GM19193 (cell line): ENCODE data around the gene B3GNT3.

Source experiments
- POLR2A ChIP-seq: IDR thresholded peaks from 4 replicates; pipeline ENCODE4 v1.6.1; 2011; ENCODE audit not compliant: insufficient read depth, insufficient read length; ENCODE audit errors: extremely low read depth

The B3GNT3 gene, protein sequence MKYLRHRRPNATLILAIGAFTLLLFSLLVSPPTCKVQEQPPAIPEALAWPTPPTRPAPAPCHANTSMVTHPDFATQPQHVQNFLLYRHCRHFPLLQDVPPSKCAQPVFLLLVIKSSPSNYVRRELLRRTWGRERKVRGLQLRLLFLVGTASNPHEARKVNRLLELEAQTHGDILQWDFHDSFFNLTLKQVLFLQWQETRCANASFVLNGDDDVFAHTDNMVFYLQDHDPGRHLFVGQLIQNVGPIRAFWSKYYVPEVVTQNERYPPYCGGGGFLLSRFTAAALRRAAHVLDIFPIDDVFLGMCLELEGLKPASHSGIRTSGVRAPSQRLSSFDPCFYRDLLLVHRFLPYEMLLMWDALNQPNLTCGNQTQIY

DNA sequence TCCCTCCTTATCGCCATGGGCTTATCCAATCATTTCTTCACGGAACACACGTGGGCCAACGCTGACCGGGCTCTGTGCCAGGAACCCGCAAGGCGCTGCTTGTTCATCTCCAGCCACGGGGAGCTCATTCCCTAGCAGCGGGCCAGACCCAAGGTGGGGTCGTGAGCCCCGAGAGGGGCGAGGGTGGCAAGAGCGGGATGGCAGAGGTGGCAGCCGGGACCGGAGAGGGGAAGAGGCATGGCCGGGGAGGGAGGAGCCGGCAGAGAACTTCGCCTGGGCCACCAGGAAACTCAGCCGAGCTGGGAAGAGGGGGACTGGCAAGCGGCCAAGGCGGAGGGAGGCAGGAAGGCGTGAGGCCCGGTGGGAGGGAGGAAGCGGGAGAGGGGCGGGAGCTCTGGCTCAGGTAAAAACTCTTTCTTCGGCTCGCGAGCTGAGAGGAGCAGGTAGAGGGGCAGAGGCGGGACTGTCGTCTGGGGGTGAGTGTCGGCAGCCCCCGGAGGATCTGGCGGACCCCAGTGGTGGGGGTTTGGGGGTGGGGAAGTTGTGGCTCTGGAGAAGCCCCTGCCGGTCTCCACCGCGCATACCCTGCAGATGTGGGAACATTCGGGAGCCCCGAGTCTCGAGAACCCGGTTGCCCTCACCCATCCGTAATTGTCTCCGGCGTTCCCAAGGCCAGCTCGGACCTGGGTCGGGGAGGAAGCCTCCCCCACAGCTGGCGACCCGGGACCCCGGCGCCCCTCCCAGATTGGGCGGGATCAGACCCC lies at the start of gene B3GNT3:
B3GNT3 (plus strand) TSS at position 408 of the 764 bp plus-strand sequence. CDS start 12,670 bp downstream, outside the sequence.
- TF ChIP-seq POLR2A = no peak

GRCh38 chr19:17747205-17748098 lies 47.5 kb upstream of the B3GNT3 start:
- TF ChIP-seq POLR2A = peak; percentile 36

- TF ChIP-seq POLR2A = no peak
Observed at GRCh38 chr19:17748884-17749638, 45.9 kb upstream of the B3GNT3 start.

DNA sequence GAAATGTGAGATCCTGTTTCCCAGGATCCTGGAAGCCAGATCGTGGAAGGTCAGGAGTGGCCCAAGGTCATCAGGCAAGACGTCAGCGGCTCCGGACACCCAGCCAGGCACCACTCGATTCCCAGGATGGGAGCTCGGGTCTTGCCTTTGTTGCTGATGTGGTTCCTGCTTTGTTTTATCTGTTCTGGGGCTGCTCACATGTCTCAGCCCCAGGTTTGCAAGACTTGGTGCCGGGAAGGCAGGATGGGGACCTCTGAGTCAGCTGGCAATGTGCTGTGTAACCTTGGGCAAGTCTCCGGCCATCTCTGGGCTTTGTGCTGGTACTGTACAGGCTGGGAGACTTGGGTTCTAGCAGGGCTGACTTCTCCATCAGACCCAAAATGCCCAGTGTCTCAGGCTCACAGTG lies 45.0 kb upstream of the B3GNT3 start:
- no peak for TF ChIP-seq POLR2A

GRCh38 chr19:17751103-17751911 lies 43.6 kb upstream of the B3GNT3 start, which contains the start of gene FCHO1:
FCHO1 (plus strand) TSS chr19:17751477; CDS start chr19:17755165, 3,688 bp downstream.
- TF ChIP-seq POLR2A = peak; percentile 67

GRCh38 chr19:17751912-17752273 lies 43.0 kb upstream of the B3GNT3 start:
- TF ChIP-seq POLR2A = no peak

GRCh38 chr19:17752865-17753639 lies 41.9 kb upstream of the B3GNT3 start:
- no peak for TF ChIP-seq POLR2A

- no peak for TF ChIP-seq POLR2A
Observed at GRCh38 chr19:17753976-17754375, 41.0 kb upstream of the B3GNT3 start.

GRCh38 chr19:17754634-17755442 lies 40.1 kb upstream of the B3GNT3 start:
- TF ChIP-seq POLR2A = no peak

GRCh38 chr19:17755443-17755890 lies 39.5 kb upstream of the B3GNT3 start:
- TF ChIP-seq POLR2A = no peak

DNA sequence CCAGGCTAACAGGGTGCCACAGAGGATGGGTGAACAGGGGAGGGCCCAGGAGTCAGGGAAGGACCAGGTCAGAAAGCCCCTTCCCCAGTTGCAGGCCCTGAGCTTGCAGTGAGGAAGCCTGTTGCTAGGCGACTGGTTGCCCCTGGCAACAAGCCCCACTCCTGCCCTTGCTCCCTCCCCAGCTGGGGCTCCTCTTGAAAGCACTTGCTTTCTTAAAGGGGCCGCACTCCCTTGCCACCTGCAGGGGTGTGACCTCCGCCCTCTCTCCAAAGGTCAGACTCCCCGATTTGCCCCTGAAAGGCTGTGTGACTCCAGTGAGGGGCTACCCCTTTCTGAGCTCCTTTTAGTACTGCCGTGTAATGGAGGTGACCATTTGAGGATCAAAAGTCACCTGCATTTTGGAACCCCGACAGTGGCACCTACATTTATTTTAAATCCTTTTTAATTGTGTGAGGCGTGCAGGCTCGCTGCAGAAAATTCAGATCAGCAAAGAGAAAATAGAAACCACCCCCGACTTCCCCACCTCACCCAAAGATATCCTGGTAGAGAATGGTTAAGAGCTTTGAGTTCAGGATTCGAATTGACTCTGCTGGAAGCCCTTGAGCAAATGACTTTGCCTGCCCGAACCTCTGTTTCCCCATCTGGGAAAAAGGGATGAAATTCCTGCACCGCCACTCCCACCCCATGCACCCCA lies 38.8 kb upstream of the B3GNT3 start:
- no peak for TF ChIP-seq POLR2A
